ENCODE results near the gene FGF8.

The FGF8 gene

GRCh38 chr10:101748496-101748895 is 27.4 kb downstream of the FGF8 start:
- no peaks in the 10 kb centered on the region for H3K9me3 Mint-ChIP-seq
- H3K27ac Mint-ChIP-seq = no peak overlapping the region
- no peaks in the 10 kb centered on the region for H3K4me1 Mint-ChIP-seq
- peaks cover 9% of the 10 kb centered on the region for H3K27me3 Mint-ChIP-seq
- no peak overlapping the region for H3K4me3 Mint-ChIP-seq
- DNase-seq (ENCODE audit: low spot score in 2 of 2) (no peak), ATAC-seq (ENCODE audit: low read depth) (no peak)
- H3K36me3 Mint-ChIP-seq = no peaks in the 10 kb centered on the region

GRCh38 chr10:101745074-101745696 is 30.7 kb downstream of the FGF8 start:
- Mint-ChIP-seq H3K4me1 (no peaks in the 10 kb centered on the region), H3K4me3 (no peak overlapping the region), H3K27me3 (peaks cover 11% of the 10 kb centered on the region), H3K9me3 (no peaks in the 10 kb centered on the region), H3K27ac (no peak overlapping the region), H3K36me3 (no peaks in the 10 kb centered on the region)
- no peak for ATAC-seq (ENCODE audit: low read depth)
- no peak for DNase-seq (ENCODE audit: low spot score in 2 of 2)

GRCh38 chr10:101744267-101744666 is 31.6 kb downstream of the FGF8 start:
- Mint-ChIP-seq H3K4me3 (no peak overlapping the region), H3K27ac (no peak overlapping the region), H3K4me1 (no peaks in the 10 kb centered on the region), H3K9me3 (no peaks in the 10 kb centered on the region), H3K27me3 (peaks cover 13% of the 10 kb centered on the region), H3K36me3 (no peaks in the 10 kb centered on the region)
- DNase-seq (ENCODE audit: low spot score in 2 of 2) (no peak), ATAC-seq (ENCODE audit: low read depth) (no peak)

DNA sequence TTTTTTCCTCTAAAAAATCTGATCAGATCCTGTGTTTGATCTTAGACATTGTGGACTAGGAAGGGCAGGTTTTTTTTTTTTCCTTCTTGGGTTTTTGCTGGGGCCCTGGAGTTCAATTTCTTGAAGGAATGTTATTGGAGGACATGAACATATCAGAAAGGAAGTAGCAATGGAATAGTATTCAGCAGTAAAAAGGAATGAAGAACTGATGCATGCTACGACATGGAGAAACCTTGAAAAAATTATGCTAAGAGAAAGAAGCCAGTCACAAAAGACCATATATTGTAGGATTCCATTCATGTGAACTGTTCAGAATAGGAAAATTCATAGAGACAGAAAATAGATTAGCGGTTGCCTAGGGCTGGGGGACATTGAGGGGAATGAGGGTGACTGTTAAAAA is 34.0 kb downstream of the FGF8 start:
- Mint-ChIP-seq H3K27me3 (peaks cover 13% of the 10 kb centered on the region), H3K4me3 (no peak overlapping the region), H3K4me1 (no peaks in the 10 kb centered on the region), H3K36me3 (no peaks in the 10 kb centered on the region), H3K9me3 (no peaks in the 10 kb centered on the region), H3K27ac (no peak overlapping the region)
- ATAC-seq (ENCODE audit: low read depth) (no peak), DNase-seq (ENCODE audit: low spot score in 2 of 2) (no peak)

DNA sequence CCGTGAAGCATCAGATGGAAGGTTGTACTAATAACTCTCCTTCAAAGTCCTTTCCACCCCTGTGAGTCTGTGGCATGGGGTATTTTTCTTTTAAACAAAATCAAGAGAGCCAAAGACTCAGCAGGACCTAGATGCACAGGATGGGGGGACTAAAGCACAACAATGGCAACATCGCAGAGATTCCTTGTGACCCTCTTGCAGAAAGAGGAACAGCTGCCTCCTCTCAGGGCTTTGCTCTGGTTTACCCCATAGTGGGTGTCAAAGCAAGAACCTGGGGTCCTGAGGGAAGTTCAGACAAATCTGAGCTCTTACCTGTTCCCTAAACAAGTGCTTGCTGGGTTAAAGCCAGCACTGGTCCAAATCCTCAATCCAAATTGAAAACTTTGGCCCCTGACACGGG is 39.2 kb downstream of the FGF8 start:
- no peak for DNase-seq (ENCODE audit: low spot score in 2 of 2)
- no peak overlapping the region for H3K4me3 Mint-ChIP-seq
- H3K9me3 Mint-ChIP-seq = no peaks in the 10 kb centered on the region
- H3K27ac Mint-ChIP-seq = no peak overlapping the region
- peaks cover 13% of the 10 kb centered on the region for H3K27me3 Mint-ChIP-seq
- H3K4me1 Mint-ChIP-seq = no peaks in the 10 kb centered on the region
- no peak for ATAC-seq (ENCODE audit: low read depth)
- no peaks in the 10 kb centered on the region for H3K36me3 Mint-ChIP-seq

GRCh38 chr10:101732096-101732495 is 43.8 kb downstream of the FGF8 start:
- H3K4me1 Mint-ChIP-seq = no peaks in the 10 kb centered on the region
- peaks cover 15% of the 10 kb centered on the region for H3K27me3 Mint-ChIP-seq
- H3K27ac Mint-ChIP-seq = no peak overlapping the region
- no peak for DNase-seq (ENCODE audit: low spot score in 2 of 2)
- H3K4me3 Mint-ChIP-seq = no peak overlapping the region
- H3K36me3 Mint-ChIP-seq = no peaks in the 10 kb centered on the region
- no peak for ATAC-seq (ENCODE audit: low read depth)
- no peaks in the 10 kb centered on the region for H3K9me3 Mint-ChIP-seq

DNA sequence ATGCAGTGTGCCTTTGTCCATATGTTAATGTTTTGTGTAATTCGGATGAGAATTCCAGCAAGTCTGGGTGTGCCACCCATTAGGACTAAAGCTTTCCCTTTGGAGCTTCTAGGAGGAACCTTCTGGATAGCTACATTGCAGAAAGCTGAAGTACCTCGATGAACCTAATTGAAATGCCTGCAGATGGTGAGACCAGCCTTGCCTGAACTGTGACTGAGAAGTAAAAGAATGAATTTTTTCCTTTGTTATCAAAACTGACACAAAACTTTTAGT is 49.9 kb downstream of the FGF8 start:
- Mint-ChIP-seq H3K36me3 (no peaks in the 10 kb centered on the region), H3K27ac (no peak overlapping the region), H3K4me3 (no peak overlapping the region), H3K4me1 (no peaks in the 10 kb centered on the region), H3K9me3 (no peaks in the 10 kb centered on the region), H3K27me3 (peaks cover 12% of the 10 kb centered on the region)
- no peak for DNase-seq (ENCODE audit: low spot score in 2 of 2)
- no peak for ATAC-seq (ENCODE audit: low read depth)

GRCh38 chr10:101725296-101726114 is 50.4 kb downstream of the FGF8 start:
- ATAC-seq (ENCODE audit: low read depth) (no peak), DNase-seq (ENCODE audit: low spot score in 2 of 2) (no peak)
- Mint-ChIP-seq H3K27me3 (peaks cover 12% of the 10 kb centered on the region), H3K27ac (no peak overlapping the region), H3K4me3 (no peak overlapping the region), H3K9me3 (no peaks in the 10 kb centered on the region), H3K4me1 (no peaks in the 10 kb centered on the region), H3K36me3 (no peaks in the 10 kb centered on the region)

DNA sequence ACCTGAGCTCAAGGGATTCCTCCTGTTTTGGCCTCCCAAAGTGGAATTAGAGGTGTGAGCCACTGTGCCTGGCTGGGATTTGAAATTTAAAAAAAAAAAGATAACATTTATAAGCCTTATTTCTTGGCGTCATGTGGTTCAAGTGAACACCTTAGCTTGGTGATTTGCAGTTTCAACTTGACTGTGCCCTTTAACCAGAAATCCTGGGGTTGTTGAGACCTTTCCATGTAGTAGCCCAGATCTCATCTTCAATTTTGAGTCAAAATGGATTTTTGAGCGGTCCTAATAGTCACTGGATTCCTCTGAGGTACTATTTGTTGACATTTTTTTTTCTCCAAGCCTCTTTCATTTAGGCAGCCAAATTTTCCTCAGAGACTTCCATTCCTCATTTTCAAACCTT is 51.5 kb downstream of the FGF8 start:
- Mint-ChIP-seq H3K27me3 (peaks cover 9% of the 10 kb centered on the region), H3K4me3 (no peak overlapping the region), H3K36me3 (no peaks in the 10 kb centered on the region), H3K27ac (no peak overlapping the region), H3K4me1 (no peaks in the 10 kb centered on the region), H3K9me3 (no peaks in the 10 kb centered on the region)
- ATAC-seq (ENCODE audit: low read depth) (no peak), DNase-seq (ENCODE audit: low spot score in 2 of 2) (no peak)

DNA sequence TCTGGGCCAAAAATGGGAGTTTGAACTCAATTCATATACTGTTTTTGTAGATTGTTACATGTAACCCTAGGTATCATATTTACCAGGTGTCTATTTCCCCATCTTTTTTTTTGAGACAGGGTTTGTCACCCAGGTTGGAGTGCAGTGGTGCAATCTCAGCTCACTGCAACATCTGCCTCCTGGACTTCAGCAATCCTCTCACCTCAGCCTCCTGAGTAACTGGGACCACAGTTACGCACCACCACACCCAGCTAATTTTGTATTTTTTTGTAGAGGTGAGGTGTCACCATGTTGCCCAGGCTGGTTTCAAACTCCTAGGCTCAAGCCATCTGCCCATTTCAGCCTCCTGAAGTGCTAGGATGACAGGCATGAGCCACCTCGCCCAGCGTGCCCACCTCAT is 52.7 kb downstream of the FGF8 start:
- no peak overlapping the region for H3K27ac Mint-ChIP-seq
- H3K4me3 Mint-ChIP-seq = no peak overlapping the region
- ATAC-seq (ENCODE audit: low read depth) (no peak), DNase-seq (ENCODE audit: low spot score in 2 of 2) (no peak)
- H3K36me3 Mint-ChIP-seq = no peaks in the 10 kb centered on the region
- peaks cover 9% of the 10 kb centered on the region for H3K27me3 Mint-ChIP-seq
- H3K4me1 Mint-ChIP-seq = no peaks in the 10 kb centered on the region
- no peaks in the 10 kb centered on the region for H3K9me3 Mint-ChIP-seq

DNA sequence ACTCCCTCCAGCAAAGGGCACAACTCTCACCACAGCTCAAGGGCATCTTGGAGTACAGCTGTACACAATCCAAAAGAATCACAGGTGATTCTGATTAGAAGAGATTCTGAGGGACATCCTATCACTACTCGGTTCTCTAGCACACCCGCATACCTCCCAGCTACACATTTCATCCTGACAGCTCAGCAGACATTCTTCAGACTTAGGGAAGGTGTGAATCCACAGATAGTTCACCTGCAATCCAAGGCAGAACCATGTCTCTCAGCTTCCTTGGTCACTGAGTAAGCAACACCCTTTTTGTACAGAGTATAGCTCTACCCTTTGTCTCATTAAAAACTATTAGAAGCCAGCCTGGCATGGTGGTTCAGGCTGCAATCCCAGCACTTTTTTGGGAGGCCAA is 54.1 kb downstream of the FGF8 start:
- Mint-ChIP-seq H3K4me1 (no peaks in the 10 kb centered on the region), H3K27me3 (peaks cover 5% of the 10 kb centered on the region), H3K27ac (no peak overlapping the region), H3K4me3 (no peak overlapping the region), H3K9me3 (no peaks in the 10 kb centered on the region), H3K36me3 (no peaks in the 10 kb centered on the region)
- no peak for DNase-seq (ENCODE audit: low spot score in 2 of 2)
- ATAC-seq (ENCODE audit: low read depth) = no peak

DNA sequence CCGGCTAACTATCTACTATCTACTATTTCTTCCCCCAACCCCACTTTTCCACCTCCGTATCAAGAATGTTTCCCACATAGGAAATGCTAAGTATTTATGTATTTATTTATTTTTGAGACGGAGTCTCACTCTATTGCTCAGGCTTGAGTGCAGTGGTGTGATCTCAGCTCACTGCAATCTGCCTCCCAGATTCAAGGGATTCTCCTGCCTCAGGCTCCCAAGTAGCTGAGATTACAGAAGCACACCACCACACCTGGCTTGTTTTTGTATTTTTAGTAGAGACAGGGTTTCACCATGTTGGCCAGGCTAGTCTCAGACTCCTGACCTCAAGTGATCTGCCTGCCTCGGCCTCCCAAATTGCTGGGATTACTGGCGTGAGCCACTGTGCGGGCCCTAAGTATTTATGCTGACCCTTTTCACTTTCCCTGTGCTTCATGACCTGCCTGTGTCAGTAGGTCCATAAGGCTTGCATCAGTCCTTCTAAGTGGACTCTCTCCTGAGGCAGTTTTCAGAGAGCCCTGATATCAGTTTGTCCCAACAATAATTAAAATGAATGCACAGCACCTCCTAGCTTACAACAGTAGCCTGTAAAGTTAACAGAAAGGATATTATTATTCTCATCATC is 55.2 kb downstream of the FGF8 start:
- H3K36me3 Mint-ChIP-seq = no peaks in the 10 kb centered on the region
- no peak overlapping the region for H3K27ac Mint-ChIP-seq
- H3K27me3 Mint-ChIP-seq = peaks cover 6% of the 10 kb centered on the region

More for the DNA sequence above, 55.2 kb downstream of the FGF8 start:
- Mint-ChIP-seq H3K4me3 (no peak overlapping the region), H3K9me3 (no peaks in the 10 kb centered on the region), H3K4me1 (no peaks in the 10 kb centered on the region)
- ATAC-seq (ENCODE audit: low read depth) = no peak
- DNase-seq (ENCODE audit: low spot score in 2 of 2) = no peak

Data from memory B cell (primary cell).